SJCRH30 (cell line): ENCODE data around the gene SLC25A27. TPM values are rescaled to one million over a fixed set of nuclear protein-coding genes. Genes with fewer than 3 reads are reported as not detected.
"Not testable (repeated sequence)": the region's sequence is repeated elsewhere in the genome, so short reads cannot be mapped to it uniquely, and the experiment has no call there.

Experiments
- DNase-seq, 2 experiments: peaks; one replicate each; pipeline ENCODE4 v3.0.0-alpha.2; 2015 to 2020
- H3K27ac ChIP-seq: fragments of 250-450 bp; sonication (Bioruptor Pico); 2 replicates; pipeline ENCODE4 v1.5.1; 2020; ENCODE audit warnings: mild to moderate bottlenecking, moderate library complexity
- H3K27me3 ChIP-seq: fragments of 250-450 bp; sonication (Bioruptor Pico); 2 replicates; pipeline ENCODE4 v1.5.1; 2020; ENCODE audit warnings: mild to moderate bottlenecking, moderate library complexity
- H3K36me3 ChIP-seq: fragments of 250-450 bp; sonication (Bioruptor Pico); 2 replicates; pipeline ENCODE4 v1.5.1; 2020; ENCODE audit warnings: mild to moderate bottlenecking, moderate library complexity
- H3K4me1 ChIP-seq: fragments of 250-450 bp; sonication (Bioruptor Pico); 2 replicates; pipeline ENCODE4 v1.5.1; 2020; ENCODE audit warnings: mild to moderate bottlenecking, moderate library complexity
- H3K4me3 ChIP-seq: fragments of 250-450 bp; sonication (Bioruptor Pico); 2 replicates; pipeline ENCODE4 v1.5.1; 2020; ENCODE audit warnings: mild to moderate bottlenecking, moderate library complexity
- H3K9me3 ChIP-seq: fragments of 250-450 bp; sonication (Bioruptor Pico); replicated peaks from 2 replicates; pipeline ENCODE4 v1.5.1; 2020; ENCODE audit warnings: mild to moderate bottlenecking, moderate library complexity
- total RNA-seq: library from RNA; depleted of rRNA; stranded (reverse); fragments of >200 nt; shearing (Covaris generic); gene quantifications from 2 replicates; pipeline ENCODE4 v1.2.3, GENCODE V29; 2014

The SLC25A27 gene
- total RNA-seq, 1 experiment from 2014 or later: 0.81 TPM

DNA sequence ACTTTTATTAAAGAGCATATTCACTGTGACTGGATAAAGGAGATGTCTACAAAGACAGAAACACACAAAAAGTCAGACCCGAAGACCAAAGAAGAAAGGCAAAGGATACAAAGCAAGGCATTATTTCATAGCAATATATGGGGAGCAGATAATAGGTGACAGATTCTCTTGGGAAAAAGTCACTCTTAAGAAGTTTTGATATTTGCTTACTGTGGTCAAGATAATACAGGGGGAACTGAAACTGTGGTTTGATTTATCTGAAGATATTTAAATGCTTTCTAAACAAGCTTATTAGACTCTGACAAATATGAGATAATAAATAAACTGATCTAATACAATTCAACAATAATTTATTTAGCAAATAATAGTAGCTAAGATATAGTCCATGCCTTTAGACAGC is 14.8 kb upstream of the SLC25A27 start:
- Histone ChIP-seq H3K9me3 (no peaks in the 10 kb centered on the region), H3K36me3 (no peaks in the 10 kb centered on the region), H3K4me1 (no peaks in the 10 kb centered on the region), H3K27ac (no peak overlapping the region), H3K27me3 (no peaks in the 10 kb centered on the region), H3K4me3 (no peak overlapping the region)
- DNase-seq: no peak

- H3K36me3 ChIP-seq: no peaks in the 10 kb centered on the region
- no peaks in the 10 kb centered on the region for H3K27me3 ChIP-seq
- H3K4me1 ChIP-seq: no peaks in the 10 kb centered on the region
- H3K27ac ChIP-seq: no peak overlapping the region
- no peaks in the 10 kb centered on the region for H3K9me3 ChIP-seq
- H3K4me3 ChIP-seq: no peak overlapping the region
- no peak for DNase-seq
Measured at GRCh38 chr6:46638650-46639049, 14.1 kb upstream of the SLC25A27 start.

GRCh38 chr6:46642928-46643751 is 9.6 kb upstream of the SLC25A27 start:
- H3K27ac ChIP-seq: no peak overlapping the region
- H3K27me3 ChIP-seq: no peaks in the 10 kb centered on the region
- H3K4me3 ChIP-seq: no peak overlapping the region
- H3K36me3 ChIP-seq: no peaks in the 10 kb centered on the region
- no peak for DNase-seq
- H3K4me1 ChIP-seq: no peaks in the 10 kb centered on the region
- no peaks in the 10 kb centered on the region for H3K9me3 ChIP-seq

DNA sequence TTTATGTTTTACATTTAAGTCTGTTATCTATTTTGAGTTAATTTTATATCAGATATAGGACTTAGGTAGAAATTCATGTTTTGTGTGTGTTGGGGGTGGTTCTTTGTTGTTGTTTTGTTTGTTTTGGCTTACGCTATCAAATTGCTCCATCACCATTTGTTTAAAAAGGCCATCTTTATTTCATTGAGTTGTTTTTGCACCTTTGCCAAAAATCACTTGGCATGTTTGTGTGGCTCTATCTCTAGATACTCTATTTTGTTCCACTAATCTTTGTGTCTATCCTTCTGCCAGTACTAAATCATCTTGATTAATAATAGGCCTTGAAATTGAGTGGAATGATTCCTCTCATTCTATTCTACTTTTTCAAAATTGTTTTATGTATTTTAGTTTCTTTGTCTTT is 7.5 kb upstream of the SLC25A27 start:
- DNase-seq: no peak
- H3K27ac ChIP-seq: no peak overlapping the region
- H3K4me3 ChIP-seq: no peak overlapping the region
- H3K27me3 ChIP-seq: no peaks in the 10 kb centered on the region
- H3K9me3 ChIP-seq: no peaks in the 10 kb centered on the region
- H3K36me3 ChIP-seq: no peaks in the 10 kb centered on the region
- H3K4me1 ChIP-seq: no peaks in the 10 kb centered on the region

GRCh38 chr6:46648108-46648507 is 4.7 kb upstream of the SLC25A27 start:
- DNase-seq, H3K36me3 ChIP-seq, H3K9me3 ChIP-seq, H3K27ac ChIP-seq, H3K4me3 ChIP-seq, H3K4me1 ChIP-seq, H3K27me3 ChIP-seq: not testable (repeated sequence)

- Histone ChIP-seq H3K27ac (no peak overlapping the region), H3K36me3 (no peaks in the 10 kb centered on the region), H3K9me3 (no peaks in the 10 kb centered on the region), H3K4me1 (0 out of 2 replicates have a peak, but pooled peaks cover 3% of the 10 kb centered on the region), H3K27me3 (no peaks in the 10 kb centered on the region), H3K4me3 (no peak overlapping the region)
- DNase-seq: no peak
Measured at GRCh38 chr6:46648869-46649492, 3.8 kb upstream of the SLC25A27 start.

DNA sequence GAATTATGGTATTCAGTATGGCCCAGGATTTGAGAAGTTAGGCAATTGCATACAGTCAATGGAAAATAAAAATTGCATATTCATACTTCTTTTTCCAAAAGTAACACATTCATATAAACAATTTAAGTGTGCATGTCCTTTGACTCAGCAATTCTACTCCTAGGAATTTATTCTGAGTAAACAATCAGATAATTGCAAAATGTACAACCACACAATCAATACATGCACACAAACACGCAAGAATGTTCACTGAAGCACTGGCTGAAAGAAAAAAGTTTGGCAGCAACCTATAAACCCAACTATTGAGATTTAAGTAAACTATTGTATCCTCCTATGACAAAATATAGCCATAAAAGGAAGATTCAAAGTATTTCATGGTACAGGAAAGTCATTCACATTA is 1.8 kb upstream of the SLC25A27 start:
- H3K4me1 ChIP-seq: 0 out of 2 replicates have a peak, but pooled peaks cover 3% of the 10 kb centered on the region
- no peak overlapping the region for H3K27ac ChIP-seq
- no peaks in the 10 kb centered on the region for H3K27me3 ChIP-seq
- no peaks in the 10 kb centered on the region for H3K36me3 ChIP-seq
- no peak overlapping the region for H3K4me3 ChIP-seq
- no peak for DNase-seq
- H3K9me3 ChIP-seq: no peaks in the 10 kb centered on the region

GRCh38 chr6:46651816-46652215 is 959 bp upstream of the SLC25A27 start:
- peak overlapping the region; percentile 57 for H3K4me3 ChIP-seq
- no peak overlapping the region for H3K27ac ChIP-seq
- DNase-seq: no peak

DNA sequence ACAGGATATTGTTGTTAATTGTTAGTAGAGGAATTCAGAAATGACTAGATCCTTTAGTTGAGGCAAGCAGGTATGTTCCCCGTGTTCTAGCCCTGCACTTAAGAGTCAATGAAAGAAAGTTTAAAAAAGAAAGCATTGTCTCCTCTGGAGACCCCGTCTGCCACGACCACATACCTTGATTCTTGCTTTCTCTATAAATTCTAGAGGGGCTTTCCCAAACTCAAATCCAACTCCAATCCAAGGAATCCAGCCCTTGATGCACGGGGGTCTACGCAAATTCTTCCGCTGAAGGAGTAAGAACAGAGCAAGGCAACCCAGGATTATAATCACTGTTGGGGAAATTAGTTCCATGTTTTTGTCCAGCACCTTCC is 558 bp upstream of the SLC25A27 start:
- Histone ChIP-seq H3K27ac (no peak overlapping the region), H3K4me1 (0 out of 2 replicates have a peak, but pooled peaks cover 3% of the 10 kb centered on the region), H3K27me3 (no peaks in the 10 kb centered on the region), H3K9me3 (no peaks in the 10 kb centered on the region), H3K4me3 (peak overlapping the region; percentile 57), H3K36me3 (no peaks in the 10 kb centered on the region)
- DNase-seq: peak in 1 of 2 experiments; percentile 1

More at GRCh38 chr6:46651816-46652215, 959 bp upstream of the SLC25A27 start:
- Histone ChIP-seq H3K27me3 (no peaks in the 10 kb centered on the region), H3K4me1 (0 out of 2 replicates have a peak, but pooled peaks cover 3% of the 10 kb centered on the region), H3K36me3 (no peaks in the 10 kb centered on the region), H3K9me3 (no peaks in the 10 kb centered on the region)

GRCh38 chr6:46653439-46654195 is 842 bp downstream of the SLC25A27 start:
- Histone ChIP-seq H3K4me3 (peak overlapping the region; percentile 57), H3K36me3 (no peaks in the 10 kb centered on the region), H3K27ac (no peak overlapping the region), H3K27me3 (no peaks in the 10 kb centered on the region), H3K4me1 (0 out of 2 replicates have a peak, but pooled peaks cover 3% of the 10 kb centered on the region), H3K9me3 (no peaks in the 10 kb centered on the region)
- DNase-seq: no peak

GRCh38 chr6:46655803-46656202 is 3.0 kb downstream of the SLC25A27 start:
- peak; percentile 3 to 4 for DNase-seq
- H3K4me1 ChIP-seq: 0 out of 2 replicates have a peak, but pooled peaks cover 3% of the 10 kb centered on the region
- no peak overlapping the region for H3K4me3 ChIP-seq
- no peaks in the 10 kb centered on the region for H3K9me3 ChIP-seq
- H3K36me3 ChIP-seq: no peaks in the 10 kb centered on the region
- no peak overlapping the region for H3K27ac ChIP-seq
- H3K27me3 ChIP-seq: no peaks in the 10 kb centered on the region

- DNase-seq: no peak
- H3K27me3 ChIP-seq: no peaks in the 10 kb centered on the region
- no peak overlapping the region for H3K4me3 ChIP-seq
- H3K9me3 ChIP-seq: no peaks in the 10 kb centered on the region
- H3K27ac ChIP-seq: no peak overlapping the region
- no peaks in the 10 kb centered on the region for H3K36me3 ChIP-seq
- no peaks in the 10 kb centered on the region for H3K4me1 ChIP-seq
Measured at GRCh38 chr6:46657642-46658041, 4.9 kb downstream of the SLC25A27 start.

GRCh38 chr6:46661483-46661882 is 8.7 kb downstream of the SLC25A27 start:
- Histone ChIP-seq H3K27ac (no peak overlapping the region), H3K27me3 (no peaks in the 10 kb centered on the region), H3K4me1 (no peaks in the 10 kb centered on the region), H3K9me3 (no peaks in the 10 kb centered on the region), H3K4me3 (no peak overlapping the region), H3K36me3 (no peaks in the 10 kb centered on the region)
- DNase-seq: no peak

DNA sequence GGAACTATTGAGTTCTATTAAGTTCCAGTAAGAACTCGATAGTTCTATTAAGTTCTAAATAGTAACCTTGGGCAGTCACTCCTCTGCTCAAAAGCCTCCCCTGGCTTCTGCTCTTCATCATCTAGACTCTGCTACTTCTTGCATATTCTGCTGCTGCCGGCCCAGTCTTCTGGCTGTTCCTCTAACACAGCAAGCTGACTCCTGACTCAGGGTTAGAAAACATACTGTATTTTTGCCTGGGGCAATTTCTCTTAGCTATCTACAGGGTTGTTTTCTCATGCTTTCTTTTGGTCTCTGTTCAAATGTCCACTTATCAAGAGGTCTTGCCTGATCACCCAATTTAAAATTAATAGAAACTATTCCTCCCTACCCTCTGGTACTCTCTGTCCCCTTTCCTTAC is 14.6 kb downstream of the SLC25A27 start:
- Histone ChIP-seq H3K4me1 (no peaks in the 10 kb centered on the region), H3K27me3 (no peaks in the 10 kb centered on the region), H3K27ac (no peak overlapping the region), H3K4me3 (no peak overlapping the region), H3K9me3 (no peaks in the 10 kb centered on the region), H3K36me3 (no peaks in the 10 kb centered on the region)
- no peak for DNase-seq

- Histone ChIP-seq H3K27me3 (no peaks in the 10 kb centered on the region), H3K4me1 (no peaks in the 10 kb centered on the region), H3K9me3 (no peaks in the 10 kb centered on the region), H3K4me3 (no peak overlapping the region), H3K36me3 (no peaks in the 10 kb centered on the region), H3K27ac (no peak overlapping the region)
- DNase-seq: no peak
Measured at GRCh38 chr6:46674410-46674809, 21.6 kb downstream of the SLC25A27 start.
